GM12878 (cell line): ENCODE measurements around the gene ATG101. TPM values are rescaled to one million over a fixed set of nuclear protein-coding genes. Genes with fewer than 3 reads are reported as not detected.

Source experiments
- ATAC-seq: fragments of 200-7000 bp; cut with Tn5 transposase; 3 replicates; pipeline ENCODE4 v1.9.1; 2020; ENCODE audit warnings: mild to moderate bottlenecking, moderate library complexity
- BruUV-seq: library from RNA; stranded (reverse); fragments of 400-500 nt; replicated peaks from 2 replicates; lab custom pipeline; 2021; lab: Mats Ljungman, UMichigan
- CTCF ChIA-PET: fragments of 300-600 bp; sonication (Branson Sonifier 250); formaldehyde crosslinking; extraction: SDS; loops from one replicate; lab custom pipeline; 2021; ENCODE audit warnings: inconsistent platforms; lab: Yijun Ruan, JAX
- POLR2A ChIA-PET: fragments of 350-600 bp; formaldehyde crosslinking; extraction: SDS; loops from one replicate; lab custom pipeline; 2021; ENCODE audit warnings: inconsistent platforms; lab: Charles Lee
- RAD21 ChIA-PET: fragments of 300-600 bp; sonication (Branson Sonifier 250); formaldehyde crosslinking; loops from one replicate; lab custom pipeline; 2023; ENCODE audit warnings: antibody characterized with exemption; ENCODE audit not compliant: unreplicated experiment; lab: Charles Lee
- SMC1A ChIA-PET: fragments of 300-600 bp; sonication (Branson Sonifier 250); formaldehyde crosslinking; loops from one replicate; lab custom pipeline; 2023; ENCODE audit not compliant: unreplicated experiment, uncharacterized antibody; lab: Charles Lee
- DNase-seq: peaks from one replicate; pipeline ENCODE4 v3.0.0-alpha.2; 2011; ENCODE audit warnings: low read depth, low spot score
- FAIRE-seq: peaks from 3 replicates; lab custom pipeline; 2011; peaks lifted over from hg19 to GRCh38; lab: Jason Lieb, UNC
- H2AFZ ChIP-seq: 2 replicates; pipeline ENCODE4 v1.6.0; 2011; ENCODE audit warnings: low read depth, low read length, control low read depth; ENCODE audit not compliant: control insufficient read depth
- H3K27ac ChIP-seq: 2 replicates; pipeline ENCODE4 v1.5.1; 2011; ENCODE audit warnings: control low read depth; ENCODE audit not compliant: control insufficient read depth, insufficient read depth
- H3K27me3 ChIP-seq, 2 experiments: replicated peaks in 1 of 2; 2 replicates each; pipeline versions ENCODE4 v1.6.0 to v1.6.1; 2011; ENCODE audit warnings: low read length in 1 of 2; ENCODE audit not compliant: control insufficient read depth in 2 of 2, insufficient read depth in 2 of 2
- H3K36me3 ChIP-seq, 2 experiments: 2 replicates each; pipeline ENCODE4 v1.5.1; 2011; ENCODE audit warnings: low read length in 1 of 2; ENCODE audit not compliant: control insufficient read depth in 2 of 2, insufficient read depth in 2 of 2
- H3K4me1 ChIP-seq: 2 replicates; pipeline ENCODE4 v1.6.1; 2011; ENCODE audit warnings: mild to moderate bottlenecking, low read length, moderate library complexity, mixed read lengths; ENCODE audit not compliant: control insufficient read depth, insufficient read depth
- H3K4me2 ChIP-seq: 2 replicates; pipeline ENCODE4 v1.6.0; 2011; ENCODE audit warnings: control low read depth; ENCODE audit not compliant: control insufficient read depth, insufficient read depth
- H3K4me3 ChIP-seq: fragments of 200-600 bp; sonication (generic); 2 replicates; pipeline ENCODE4 v1.5.1; 2016
- H3K79me2 ChIP-seq: 2 replicates; pipeline ENCODE4 v1.6.0; 2011; ENCODE audit warnings: low read length; ENCODE audit not compliant: control insufficient read depth, insufficient read depth
- H3K9ac ChIP-seq: 2 replicates; pipeline ENCODE4 v1.8.0; 2011; ENCODE audit warnings: low read length, control low read depth, mixed read lengths; ENCODE audit not compliant: control insufficient read depth, insufficient read depth
- H3K9me3 ChIP-seq: replicated peaks from 3 replicates; pipeline ENCODE4 v1.5.1; 2011; ENCODE audit warnings: mild to moderate bottlenecking, low read length; ENCODE audit not compliant: control insufficient read depth, insufficient read depth
- H4K20me1 ChIP-seq: 2 replicates; pipeline ENCODE4 v1.6.0; 2011; ENCODE audit not compliant: control insufficient read depth, insufficient read depth
- IRF4 ChIP-seq: IDR thresholded peaks from 2 replicates; pipeline ENCODE4 v1.6.1; 2011; ENCODE audit warnings: low read depth, low read length
- POLR2AphosphoS5 ChIP-seq: IDR thresholded peaks from 2 replicates; pipeline ENCODE4 v1.6.1; 2011; ENCODE audit warnings: mild to moderate bottlenecking, low read length, inconsistent platforms
- SMAD5 ChIP-seq: IDR thresholded peaks from 2 replicates; pipeline ENCODE4 v1.6.1; 2016; ENCODE audit warnings: antibody characterized with exemption, low read depth
- whole genome bisulfite sequencing: methylation state at CpG from one replicate; pipeline ENCODE4 v1.1.6; 2016; ENCODE audit warnings: low lambda C conversion rate; ENCODE audit not compliant: insufficient replicate concordance, insufficient coverage; ENCODE audit errors: missing lambda C conversion rate; 5-methylcytosine and 5-hydroxymethylcytosine counted together
- in situ Hi-C: fragments of 300-500 bp; cut with MboI; formaldehyde crosslinking; loops from 9 replicates; pipeline ENCODE4 v1.14.3; 2018; ENCODE audit warnings: mixed read lengths
- intact Hi-C: fragments of 100-400 bp; cut with micrococcal nuclease; formaldehyde crosslinking; loops from one replicate; pipeline ENCODE4 v1.14.2; 2022; ENCODE audit not compliant: unreplicated experiment
- polyA plus RNA-seq, 11 experiments: library from polyadenylated mRNA; depleted of rRNA in 4 of 11; unstranded in 6 of 11; stranded (reverse) in 5 of 11; fragments of >200 nt; fragmentation: Nextera tagmentation in 4 of 11; fragmentation: Illumina TruSeq in 1 of 11; extraction: Ambion mirVana in 4 of 11; extraction: Trizol in 1 of 11; gene quantifications; 1 replicate in 1 of 11; 2 replicates in 10 of 11; pipeline versions ENCODE4 v1.2.1 to v1.2.3, GENCODE V29; 2011 to 2016; ENCODE audit warnings: inconsistent platforms in 2 of 11, missing spikeins in 2 of 11, low read depth in 1 of 11
- total RNA-seq, 4 experiments: library from RNA; depleted of rRNA in 3 of 4; stranded (reverse); fragments of >200 nt in 3 of 4; fragmentation: Illumina TruSeq in 1 of 4; extraction: Trizol in 1 of 4; gene quantifications; 2 replicates each; pipeline versions ENCODE4 v1.2.1 to v1.2.3, GENCODE V29; 2013 to 2021

ATG101 gene
- total and polyA plus RNA-seq, 10 of the 15 experiments (the other 5 are each of a cell fraction or from before 2014, with no cell fraction given) = 2.7 to 49.8 (median 35.3) TPM

DNA sequence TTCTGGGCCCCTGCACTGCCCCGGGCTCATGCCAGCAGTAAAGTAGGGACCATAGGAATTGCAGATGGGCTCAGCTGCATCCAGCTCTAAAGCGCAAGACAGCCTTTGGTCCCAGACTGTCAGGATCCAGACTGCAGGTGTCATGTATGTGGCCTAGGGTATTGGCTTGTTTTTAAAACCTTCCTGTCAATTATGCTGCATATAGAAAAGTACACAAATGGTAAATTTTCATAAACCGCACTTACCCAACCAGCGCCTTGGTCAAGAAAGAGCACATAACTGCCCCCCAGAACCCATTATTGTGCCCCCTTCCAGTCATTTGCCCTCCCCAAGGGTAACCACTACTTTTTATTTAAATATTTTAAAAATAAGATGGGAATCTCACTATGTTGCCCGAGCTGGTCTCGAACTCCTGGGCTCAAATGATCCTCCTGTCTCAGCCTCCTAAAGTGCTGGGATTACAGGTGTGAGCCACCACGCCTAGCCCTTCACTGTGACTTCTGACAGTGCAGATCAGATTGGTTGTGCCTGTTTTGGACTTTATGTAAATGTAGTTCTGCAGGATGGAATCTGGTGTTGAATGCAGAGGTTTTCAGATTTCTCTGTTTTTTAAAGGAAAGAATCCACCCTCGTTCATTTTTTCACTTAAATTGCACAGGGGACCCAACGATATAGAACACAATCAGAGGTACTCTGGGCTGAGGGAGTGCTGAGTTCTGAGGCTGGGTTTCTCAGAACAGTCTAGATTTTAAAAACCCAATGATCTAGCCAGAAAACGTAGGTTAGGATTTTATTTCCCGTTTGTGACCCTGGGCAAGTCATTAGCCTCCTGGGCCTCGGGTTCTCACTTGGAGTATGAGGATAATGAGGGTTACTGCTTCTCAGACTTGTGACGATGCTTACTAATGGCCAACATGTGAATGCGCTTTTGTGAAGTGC lies 11.9 kb upstream of the ATG101 start:
- TSS peak; percentile 17 for BruUV-seq
- SMC1A ChIA-PET = interaction anchor here (0.8 kb wide), 1 partner anchor 24 kb away, joined by 3 read pairs; no protein-coding TSS in a partner anchor
- Histone ChIP-seq H3K36me3 (no peaks in the 10 kb centered on the region; a peak in 1 of 4 replicates), H3K4me2 (no peak overlapping the region), H3K79me2 (no peaks in the 10 kb centered on the region), H3K27ac (no peak overlapping the region), H3K4me1 (no peaks in the 10 kb centered on the region), H4K20me1 (no peaks in the 10 kb centered on the region), H3K9ac (no peak overlapping the region), H3K4me3 (no peak overlapping the region), H2AFZ (no peak overlapping the region), H3K27me3 (no peaks in the 10 kb centered on the region), H3K9me3 (no peaks in the 10 kb centered on the region)
- 59% methylated on average over 14 of the region's 14 CpGs for WGBS
- intact Hi-C loops = no loop called here
- TF ChIP-seq IRF4 = no peak
- TF ChIP-seq POLR2AphosphoS5 = peak; percentile 6; the same call in 1 of the 2 replicates
- no peak for ATAC-seq
- no peak for FAIRE-seq
- no peak for DNase-seq
- CTCF ChIA-PET = interaction anchor here (0.7 to 1.5 kb wide), 5 partner anchors 14 to 63 kb away, joined by 3 to 7 read pairs (median 4); no protein-coding TSS in a partner anchor
- RAD21 ChIA-PET = interaction anchor here (1.5 kb wide), 1 partner anchor 24 kb away, joined by 3 read pairs; no protein-coding TSS in a partner anchor
- in situ Hi-C loops = no loop called here
- POLR2A ChIA-PET = no interaction called here

GRCh38 chr12:52058631-52059361 lies 11.0 kb upstream of the ATG101 start:
- CTCF ChIA-PET = interaction anchor here (0.9 to 2.0 kb wide), 5 partner anchors 13 to 61 kb away, joined by 3 to 7 read pairs (median 7); no protein-coding TSS in a partner anchor
- SMC1A ChIA-PET = interaction anchor here (1.3 kb wide), 1 partner anchor 24 kb away, joined by 3 read pairs; no protein-coding TSS in a partner anchor
- RAD21 ChIA-PET = interaction anchor here (0.6 to 1.5 kb wide), 2 partner anchors 11 to 23 kb away, joined by 3 read pairs; partner anchors contain the start of gene ATG101
- Histone ChIP-seq H2AFZ (no peak overlapping the region), H3K27me3 (no peaks in the 10 kb centered on the region), H3K9me3 (no peaks in the 10 kb centered on the region), H3K9ac (no peak overlapping the region), H3K27ac (no peak overlapping the region), H3K4me1 (no peaks in the 10 kb centered on the region), H4K20me1 (no peaks in the 10 kb centered on the region), H3K36me3 (no peaks in the 10 kb centered on the region; a peak in 1 of 4 replicates), H3K4me3 (no peak overlapping the region), H3K79me2 (no peaks in the 10 kb centered on the region), H3K4me2 (no peak overlapping the region)
- POLR2A ChIA-PET = interaction anchor here (1.1 kb wide), 1 partner anchor 11 kb away, joined by 3 read pairs; the partner anchor contains the start of gene ATG101
- ATAC-seq (no peak), FAIRE-seq (no peak), DNase-seq (no peak)
- in situ Hi-C loops (no loop called here), intact Hi-C loops (no loop called here)
- BruUV-seq = no TSS peak
- no peak for TF ChIP-seq SMAD5
- TF ChIP-seq POLR2AphosphoS5 = peak; percentile 7; the same call in 1 of the 2 replicates
- WGBS = 66% methylated on average over 25 of the region's 25 CpGs
